Caco-2 (cell line): ENCODE measurements around the gene ASTN1. TPM values are rescaled to one million over a fixed set of nuclear protein-coding genes. Genes with fewer than 3 reads are reported as not detected.
A peak's percentile ranks its signal among the peaks of the same experiment; 100 is the strongest.

ENCODE experiments used
- BruUV-seq: library from RNA; stranded (reverse); fragments of 400-500 nt; replicated peaks from 2 replicates; lab custom pipeline; 2021; lab: Mats Ljungman, UMichigan
- CTCF ChIA-PET: fragments of 300-600 bp; sonication (Branson Sonifier 250); formaldehyde crosslinking; loops from one replicate; lab custom pipeline; 2022; ENCODE audit warnings: antibody characterized with exemption; lab: Charles Lee
- POLR2A ChIA-PET: fragments of 300-600 bp; sonication (Branson Sonifier 250); formaldehyde crosslinking; loops from one replicate; lab custom pipeline; 2022; ENCODE audit warnings: antibody characterized with exemption; lab: Charles Lee
- DNase-seq, 2 experiments: peaks; one replicate each; pipeline versions ENCODE4 v3.0.0 to v3.0.0-alpha.2; 2020 to 2022
- H3K27me3 ChIP-seq: replicated peaks from 2 replicates; pipeline ENCODE4 v1.6.0; 2011; ENCODE audit warnings: low read length; ENCODE audit not compliant: control insufficient read depth, insufficient read depth
- H3K36me3 ChIP-seq: 2 replicates; pipeline ENCODE4 v1.5.1; 2011; ENCODE audit warnings: low read length; ENCODE audit not compliant: control insufficient read depth, insufficient read depth
- H3K4me1 ChIP-seq: fragments of 250-450 bp; sonication (Bioruptor Pico); 2 replicates; pipeline ENCODE4 v1.5.1; 2020; ENCODE audit warnings: mild to moderate bottlenecking
- H3K4me3 ChIP-seq: 2 replicates; pipeline ENCODE4 v1.5.1; 2011; ENCODE audit warnings: low read depth, mild to moderate bottlenecking, control low read depth, low read length
- H3K9me3 ChIP-seq: fragments of 250-450 bp; sonication (Bioruptor Pico); 2 replicates; pipeline ENCODE4 v1.5.1; 2020; ENCODE audit warnings: mild to moderate bottlenecking, moderate library complexity
- H3K27ac Mint-ChIP-seq: one replicate; pipeline ENCODE4 v1.8.0; 2022; ENCODE audit warnings: mixed read lengths; ENCODE audit not compliant: unreplicated experiment
- H3K27me3 Mint-ChIP-seq: one replicate; pipeline ENCODE4 v1.8.0; 2022; ENCODE audit warnings: mixed read lengths; ENCODE audit not compliant: insufficient read depth, unreplicated experiment
- H3K36me3 Mint-ChIP-seq: one replicate; pipeline ENCODE4 v1.8.0; 2022; ENCODE audit warnings: mild to moderate bottlenecking, mixed read lengths; ENCODE audit not compliant: insufficient read depth, unreplicated experiment
- H3K4me1 Mint-ChIP-seq: one replicate; pipeline ENCODE4 v1.8.0; 2022; ENCODE audit warnings: low read depth, mixed read lengths; ENCODE audit not compliant: unreplicated experiment
- H3K4me3 Mint-ChIP-seq: one replicate; pipeline ENCODE4 v1.8.0; 2022; ENCODE audit warnings: mild to moderate bottlenecking, moderate library complexity, mixed read lengths; ENCODE audit not compliant: unreplicated experiment
- H3K9me3 Mint-ChIP-seq: one replicate; pipeline ENCODE4 v1.8.0; 2022; ENCODE audit warnings: mixed read lengths; ENCODE audit not compliant: unreplicated experiment
- CTCF ChIP-seq, 2 experiments: fragments of 200-600 bp in 1 of 2; IDR thresholded peaks; 1 replicate in 1 of 2; 2 replicates in 1 of 2; pipeline versions ENCODE4 v1.5.1 to v1.8.0; 2011 to 2022; ENCODE audit warnings: antibody characterized with exemption in 1 of 2, control low read depth in 1 of 2, inconsistent platforms in 1 of 2, low read depth in 1 of 2, low read length in 1 of 2, mild to moderate bottlenecking in 1 of 2, moderate library complexity in 1 of 2; ENCODE audit not compliant: insufficient read depth in 1 of 2, severe bottlenecking in 1 of 2, unreplicated experiment in 1 of 2
- intact Hi-C: fragments of 100-400 bp; cut with micrococcal nuclease; formaldehyde crosslinking; loops from one replicate; pipeline ENCODE4 v1.10.0; 2022; ENCODE audit not compliant: unreplicated experiment
- total RNA-seq: library from RNA; stranded (reverse); gene quantifications from 2 replicates; pipeline ENCODE4 v1.2.3, GENCODE V29; 2022

The ASTN1 gene
- total RNA-seq, 1 experiment from 2014 or later, result not detected

- H3K27me3 Mint-ChIP-seq, result peaks cover 9% of the 10 kb centered on the region
- no peaks in the 10 kb centered on the region for H3K36me3 Mint-ChIP-seq
- no peak overlapping the region for H3K4me3 Mint-ChIP-seq
- H3K27ac Mint-ChIP-seq, result no peak overlapping the region
- intact Hi-C loops, result no loop called here
- Histone ChIP-seq H3K4me1 (no peaks in the 10 kb centered on the region), H3K4me3 (no peak overlapping the region), H3K9me3 (no peaks in the 10 kb centered on the region), H3K36me3 (no peaks in the 10 kb centered on the region), H3K27me3 (no peaks in the 10 kb centered on the region)
- no peak for DNase-seq
- BruUV-seq, result no TSS peak
- CTCF ChIA-PET, result no interaction called here
- POLR2A ChIA-PET, result no interaction called here
- H3K4me1 Mint-ChIP-seq, result no peaks in the 10 kb centered on the region
- no peaks in the 10 kb centered on the region for H3K9me3 Mint-ChIP-seq
- no peak for TF ChIP-seq CTCF (IDR thresholded peaks at IDR 0.05; ENCODE audit: insufficient read depth in 1 of 2, low read depth in 1 of 2, low read length in 1 of 2, severe bottlenecking in 1 of 2, unreplicated experiment in 1 of 2)
These were observed 210.3 kb downstream of the ASTN1 start for GRCh38 chr1:176954242-176954641.

DNA sequence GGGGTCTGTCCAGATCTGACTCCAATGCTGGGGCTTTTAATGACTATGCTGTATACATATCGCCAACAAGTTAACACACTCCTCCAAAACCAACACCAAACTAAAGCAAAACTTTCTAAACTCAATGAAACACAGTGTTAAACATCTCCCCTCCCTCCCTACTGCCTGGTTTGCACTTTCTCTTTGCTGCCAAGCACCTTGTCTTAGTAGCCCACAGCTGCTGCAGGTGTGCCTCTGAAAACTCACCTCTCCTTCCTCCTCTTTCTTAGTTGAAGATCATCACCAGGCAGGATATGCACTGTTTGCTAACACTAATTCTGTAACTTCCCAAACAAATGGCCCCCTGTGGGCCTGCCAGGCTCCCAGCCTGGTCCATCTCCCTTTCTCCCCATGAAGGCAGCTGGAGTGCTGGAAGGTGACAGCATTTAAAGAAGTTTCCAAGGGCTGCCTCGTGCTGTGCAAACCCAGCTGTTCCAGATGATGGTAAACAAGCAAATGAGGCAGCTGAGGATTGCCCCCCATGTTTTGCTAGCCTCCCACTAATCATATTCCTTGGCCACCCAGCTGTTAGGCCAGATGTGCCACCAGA, 213.7 kb downstream of the ASTN1 start:
- no peak for TF ChIP-seq CTCF (IDR thresholded peaks at IDR 0.05; ENCODE audit: insufficient read depth in 1 of 2, low read depth in 1 of 2, low read length in 1 of 2, severe bottlenecking in 1 of 2, unreplicated experiment in 1 of 2)
- H3K9me3 ChIP-seq, result no peaks in the 10 kb centered on the region
- H3K4me3 ChIP-seq, result no peak overlapping the region
- no peak overlapping the region for H3K4me3 Mint-ChIP-seq
- H3K4me1 Mint-ChIP-seq, result no peaks in the 10 kb centered on the region
- DNase-seq, result no peak
- no peaks in the 10 kb centered on the region for H3K36me3 Mint-ChIP-seq
- CTCF ChIA-PET, result interaction anchor here (0.6 kb wide), 1 partner anchor 384 kb away, joined by 4 read pairs; no protein-coding TSS in a partner anchor
- peaks cover 6% of the 10 kb centered on the region for H3K27me3 Mint-ChIP-seq
- H3K9me3 Mint-ChIP-seq, result no peaks in the 10 kb centered on the region
- POLR2A ChIA-PET, result no interaction called here
- H3K4me1 ChIP-seq, result no peaks in the 10 kb centered on the region
- H3K27me3 ChIP-seq, result no peaks in the 10 kb centered on the region
- intact Hi-C loops, result no loop called here
- no peak overlapping the region for H3K27ac Mint-ChIP-seq
- no peaks in the 10 kb centered on the region for H3K36me3 ChIP-seq
- no TSS peak for BruUV-seq

DNA sequence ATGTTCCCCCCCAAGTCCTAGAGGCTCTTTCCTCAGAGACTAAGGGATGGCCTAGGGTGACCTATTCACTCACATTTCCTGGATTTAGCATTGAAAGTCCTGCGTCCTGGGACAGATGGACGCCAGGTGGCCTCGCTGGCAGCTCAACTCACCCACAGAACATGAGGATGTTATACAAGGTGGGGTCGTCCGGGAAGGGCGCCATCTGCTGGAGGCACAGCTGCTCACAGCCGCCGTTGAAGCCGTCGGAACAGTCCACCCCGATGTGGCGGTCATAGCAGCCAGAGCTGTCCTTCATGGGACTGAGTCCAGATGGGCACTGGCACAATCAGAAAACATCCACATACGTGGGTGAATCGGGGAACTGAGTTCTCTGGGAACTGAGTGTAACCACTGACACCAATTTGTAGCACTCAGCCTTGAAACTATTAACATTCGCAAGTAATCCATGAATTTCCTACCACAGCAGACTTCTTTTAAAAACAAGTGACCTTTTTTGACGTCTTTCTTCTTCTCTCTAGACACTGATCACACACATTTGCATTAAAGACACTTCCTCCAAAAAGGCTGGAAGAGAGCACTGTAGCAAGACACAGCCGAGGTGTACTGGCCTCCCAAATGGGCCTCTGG, 215.4 kb downstream of the ASTN1 start:
- DNase-seq, result peak; percentile 76 to 79
- H3K9me3 Mint-ChIP-seq, result no peaks in the 10 kb centered on the region
- BruUV-seq, result no TSS peak
- no peaks in the 10 kb centered on the region for H3K36me3 Mint-ChIP-seq
- no peaks in the 10 kb centered on the region for H3K4me1 Mint-ChIP-seq
- H3K4me3 ChIP-seq, result no peak overlapping the region
- H3K27me3 ChIP-seq, result no peaks in the 10 kb centered on the region
- TF ChIP-seq CTCF (IDR thresholded peaks at IDR 0.05; ENCODE audit: insufficient read depth in 1 of 2, low read depth in 1 of 2, low read length in 1 of 2, severe bottlenecking in 1 of 2, unreplicated experiment in 1 of 2), result peak; percentile 68 to 83
- intact Hi-C loops, result loop anchor here (1.0 kb wide), 3 partner anchors 52 to 997 kb away; no protein-coding TSS in a partner anchor
- no peak overlapping the region for H3K4me3 Mint-ChIP-seq
- no peaks in the 10 kb centered on the region for H3K9me3 ChIP-seq
- ChIA-PET POLR2A (no interaction called here), CTCF (interaction anchor here (0.6 to 1.0 kb wide), 2 partner anchors 51 to 233 kb away, joined by 3 to 6 read pairs; no protein-coding TSS in a partner anchor)
- H3K27ac Mint-ChIP-seq, result no peak overlapping the region
- no peaks in the 10 kb centered on the region for H3K36me3 ChIP-seq
- peaks cover 6% of the 10 kb centered on the region for H3K27me3 Mint-ChIP-seq
- H3K4me1 ChIP-seq, result no peaks in the 10 kb centered on the region
